K562 (cell line): Measurements from ENCODE around the gene GORASP1.

Experiments used
- POLR2A ChIP-seq: fragments of 450-650 bp; conservative IDR thresholded peaks from 2 replicates; pipeline ENCODE4 v1.6.1; 2016
- TEAD4 ChIP-seq, 2 experiments: sonication (generic) in 1 of 2; formaldehyde crosslinking in 1 of 2; IDR thresholded peaks; 2 replicates each; pipeline versions ENCODE4 v1.6.1 to v1.8.0; 2012 to 2022; ENCODE audit warnings: borderline replicate concordance in 1 of 2, inconsistent platforms in 1 of 2, low read length in 1 of 2, mild to moderate bottlenecking in 1 of 2, missing genetic modification reagents in 1 of 2

DNA sequence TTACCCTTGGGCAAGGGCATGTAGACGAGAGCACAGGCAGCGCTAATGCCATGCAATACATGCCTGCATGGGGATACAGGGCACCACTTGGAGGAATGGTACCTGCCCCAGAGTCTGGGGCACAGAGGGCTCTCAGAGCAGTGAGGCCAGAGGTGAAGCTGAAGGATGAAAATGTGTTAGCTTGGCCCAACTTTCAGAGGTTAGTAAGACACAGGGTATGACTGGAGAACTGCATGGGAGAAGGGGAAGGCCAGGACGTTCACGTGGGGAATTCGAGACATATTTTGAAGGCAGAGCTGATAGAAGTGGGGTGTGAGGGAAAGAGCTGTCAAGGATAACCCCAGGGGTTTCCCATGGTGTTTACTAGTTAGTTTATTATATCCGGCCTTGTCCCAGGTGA is 26.4 kb upstream of the GORASP1 start:
- TF ChIP-seq POLR2A (no peak), TEAD4 (IDR thresholded peaks at IDR 0.05; ENCODE audit: low read length) (no peak), TEAD4 (CRISPR knock-in tag; IDR thresholded peaks at IDR 0.05; ENCODE audit: borderline replicate concordance) (no peak)
